ENCODE results near the gene PRXL2C. TPM values are rescaled to one million over a fixed set of nuclear protein-coding genes. Genes with fewer than 3 reads are reported as not detected.

The PRXL2C gene
- total and polyA plus RNA-seq, 10 of the 15 experiments (the other 5 are each of a cell fraction or from before 2014, with no cell fraction given): 4.0 to 16.0 (median 7.4) TPM

DNA sequence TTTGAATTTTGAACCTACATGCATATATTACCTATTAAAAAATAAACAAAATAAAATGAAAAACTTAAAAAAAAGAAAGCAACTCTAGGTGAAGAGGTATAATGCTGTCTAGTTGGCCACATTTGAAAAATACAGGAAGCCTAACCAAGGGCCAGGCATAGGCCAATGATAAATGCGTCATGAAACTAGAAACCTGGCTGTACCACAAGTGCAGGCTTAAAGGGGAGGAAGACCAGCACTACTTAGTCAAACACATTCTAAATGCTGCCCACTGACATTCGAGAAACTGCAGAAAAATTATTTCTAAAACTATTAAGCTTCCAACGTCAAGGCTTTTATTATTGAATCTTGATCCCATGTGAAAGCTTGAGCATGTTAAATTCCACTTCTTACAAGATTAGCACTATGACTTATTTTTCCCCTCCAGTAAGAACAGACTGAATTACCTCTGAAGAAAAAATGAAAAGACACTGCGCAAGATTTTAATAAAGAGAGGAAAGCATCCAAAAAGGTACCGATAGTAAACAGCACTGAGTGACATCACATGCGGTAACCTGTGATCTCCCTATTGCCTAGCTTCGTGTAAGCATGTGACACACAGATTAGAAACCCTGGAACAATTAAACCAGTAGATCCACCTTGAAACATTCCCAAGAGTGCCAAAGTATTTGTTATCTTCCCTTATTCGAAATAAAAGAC, 51.7 kb downstream of the PRXL2C start:
- TF ChIP-seq ETV6 (conservative IDR thresholded peaks at IDR 0.05 in 1 of 2, IDR thresholded peaks at IDR 0.05 in 1 of 2; ENCODE audit: borderline replicate concordance in 1 of 2, low read depth in 1 of 2): no peak
- BruUV-seq (replicated peaks): no TSS peak

GRCh38 chr9:96599298-96599697, 55.8 kb downstream of the PRXL2C start:
- H4K20me1 ChIP-seq (ENCODE audit: control insufficient read depth, insufficient read depth): no peaks in the 10 kb centered on the region
- H3K79me2 ChIP-seq (ENCODE audit: control insufficient read depth, insufficient read depth, low read length): no peaks in the 10 kb centered on the region
- BruUV-seq (replicated peaks): no TSS peak
- no peaks in the 10 kb centered on the region for H3K4me1 ChIP-seq (ENCODE audit: control insufficient read depth, insufficient read depth, low read length)
- ChIA-PET POLR2A (no interaction called here), RAD21 (ENCODE audit: unreplicated experiment) (no interaction called here), SMC1A (ENCODE audit: uncharacterized antibody, unreplicated experiment) (no interaction called here), CTCF (no interaction called here)
- no peak overlapping the region for H3K4me2 ChIP-seq (ENCODE audit: control insufficient read depth, insufficient read depth)
- no peak for DNase-seq (ENCODE audit: low read depth, low spot score)
- H2AFZ ChIP-seq (ENCODE audit: control insufficient read depth, low read depth, low read length): no peak overlapping the region
- H3K9me3 ChIP-seq (replicated peaks; ENCODE audit: control insufficient read depth, insufficient read depth, low read length): no peaks in the 10 kb centered on the region
- no peak for FAIRE-seq
- H3K4me3 ChIP-seq: no peak overlapping the region
- no peak overlapping the region for H3K27ac ChIP-seq (ENCODE audit: control insufficient read depth, insufficient read depth)
- no peak for ATAC-seq
- H3K9ac ChIP-seq (ENCODE audit: control insufficient read depth, insufficient read depth, low read length): no peak overlapping the region
- H3K27me3 ChIP-seq (replicated peaks in 1 of 2; ENCODE audit: control insufficient read depth in 2 of 2, insufficient read depth in 2 of 2, low read length in 1 of 2): no peaks in the 10 kb centered on the region
- no peaks in the 10 kb centered on the region for H3K36me3 ChIP-seq (ENCODE audit: control insufficient read depth in 2 of 2, insufficient read depth in 2 of 2, low read length in 1 of 2)
- WGBS (ENCODE audit: insufficient coverage, insufficient replicate concordance, low lambda C conversion rate, missing lambda C conversion rate): 100% methylated on average over 4 of the region's 5 CpGs
- no peak for TF ChIP-seq JUND (IDR thresholded peaks at IDR 0.05; ENCODE audit: low read depth, low read length)
- 0 out of 2 replicates have a peak, but pooled peaks have one; percentile 36 for TF ChIP-seq ATF7 (IDR thresholded peaks at IDR 0.05; ENCODE audit: low read depth)
- in situ Hi-C loops (cut with MboI) (no loop called here), intact Hi-C loops (cut with micrococcal nuclease; ENCODE audit: unreplicated experiment) (no loop called here)

More for the DNA sequence above, 51.7 kb downstream of the PRXL2C start:
- WGBS (ENCODE audit: insufficient coverage, insufficient replicate concordance, low lambda C conversion rate, missing lambda C conversion rate): 61% methylated on average over 8 of the region's 8 CpGs
- H3K4me3 ChIP-seq: no peak overlapping the region
- no peaks in the 10 kb centered on the region for H3K9me3 ChIP-seq (replicated peaks; ENCODE audit: control insufficient read depth, insufficient read depth, low read length)
- CTCF ChIA-PET: no interaction called here
- H2AFZ ChIP-seq (ENCODE audit: control insufficient read depth, low read depth, low read length): no peak overlapping the region
- DNase-seq (ENCODE audit: low read depth, low spot score) (no peak), ATAC-seq (no peak), FAIRE-seq (no peak)
- no peak overlapping the region for H3K4me2 ChIP-seq (ENCODE audit: control insufficient read depth, insufficient read depth)
- POLR2A ChIA-PET: no interaction called here
- H4K20me1 ChIP-seq (ENCODE audit: control insufficient read depth, insufficient read depth): no peaks in the 10 kb centered on the region
- intact Hi-C loops (cut with micrococcal nuclease; ENCODE audit: unreplicated experiment) (no loop called here), in situ Hi-C loops (cut with MboI) (no loop called here)
- H3K9ac ChIP-seq (ENCODE audit: control insufficient read depth, insufficient read depth, low read length): no peak overlapping the region
- H3K27ac ChIP-seq (ENCODE audit: control insufficient read depth, insufficient read depth): no peak overlapping the region
- SMC1A ChIA-PET (ENCODE audit: uncharacterized antibody, unreplicated experiment): no interaction called here
- RAD21 ChIA-PET (ENCODE audit: unreplicated experiment): no interaction called here
- H3K79me2 ChIP-seq (ENCODE audit: control insufficient read depth, insufficient read depth, low read length): no peaks in the 10 kb centered on the region
- H3K4me1 ChIP-seq (ENCODE audit: control insufficient read depth, insufficient read depth, low read length): no peaks in the 10 kb centered on the region
- H3K27me3 ChIP-seq (replicated peaks in 1 of 2; ENCODE audit: control insufficient read depth in 2 of 2, insufficient read depth in 2 of 2, low read length in 1 of 2): no peaks in the 10 kb centered on the region
- H3K36me3 ChIP-seq (ENCODE audit: control insufficient read depth in 2 of 2, insufficient read depth in 2 of 2, low read length in 1 of 2): no peaks in the 10 kb centered on the region
